K562 (cell line): ENCODE measurements around the gene CMTM1. TPM values are rescaled to one million over a fixed set of nuclear protein-coding genes. Genes with fewer than 3 reads are reported as not detected.

Source experiments
- ATAC-seq: fragments of 200-7000 bp; cut with Tn5 transposase; 3 replicates; pipeline ENCODE4 v1.9.1; 2020; ENCODE audit warnings: moderate library complexity
- BruUV-seq: library from RNA; stranded (reverse); fragments of 400-500 nt; replicated peaks from 2 replicates; lab custom pipeline; 2021; lab: Mats Ljungman, UMichigan
- CTCF ChIA-PET: fragments of 300-600 bp; formaldehyde crosslinking; extraction: SDS; loops from one replicate; lab custom pipeline; 2021; ENCODE audit warnings: low intra/inter-chr PET ratio; lab: Yijun Ruan, JAX
- POLR2A ChIA-PET: fragments of 300-600, 350-650 bp; sonication (Branson Sonifier 250); formaldehyde crosslinking; extraction: SDS; loops from one replicate; lab custom pipeline; 2021; ENCODE audit warnings: antibody characterized with exemption, inconsistent platforms; lab: Yijun Ruan, JAX
- DNase-seq, 4 experiments: peaks; one replicate each; pipeline versions ENCODE4 v3.0.0 to v3.0.0-alpha.2; 2011 to 2018; ENCODE audit warnings: low spot score in 3 of 4, mixed read lengths in 3 of 4; ENCODE audit errors: extremely low read depth in 1 of 4
- FAIRE-seq: peaks from 2 replicates; lab custom pipeline; 2011; peaks lifted over from hg19 to GRCh38; lab: Jason Lieb, UNC
- H2AFZ ChIP-seq: 2 replicates; pipeline ENCODE4 v1.6.0; 2011; ENCODE audit warnings: low read depth, low read length, control low read depth, inconsistent platforms
- H3K27ac ChIP-seq: fragments of 200-600 bp; 3 replicates; pipeline ENCODE4 v1.8.0; 2011; ENCODE audit warnings: low read depth, mild to moderate bottlenecking, control low read depth, inconsistent platforms, low read length, moderate library complexity, mixed read lengths; ENCODE audit errors: extremely low read depth
- H3K27me3 ChIP-seq, 2 experiments: fragments of 300-600 bp in 1 of 2; 2 replicates in 1 of 2; 3 replicates in 1 of 2; pipeline versions ENCODE4 v1.6.0 to v1.8.0; 2011; ENCODE audit warnings: inconsistent platforms in 2 of 2, low read length in 2 of 2, mild to moderate bottlenecking in 1 of 2, mixed read lengths in 1 of 2, moderate library complexity in 1 of 2; ENCODE audit not compliant: control insufficient read depth in 2 of 2, insufficient read depth in 2 of 2
- H3K36me3 ChIP-seq: fragments of 300-600 bp; 3 replicates; pipeline ENCODE4 v1.8.0; 2011; ENCODE audit warnings: mild to moderate bottlenecking, low read length, inconsistent platforms; ENCODE audit not compliant: control insufficient read depth, insufficient read depth
- H3K4me1 ChIP-seq, 2 experiments: fragments of 200-600 bp in 1 of 2; replicated peaks in 1 of 2; 2 replicates in 1 of 2; 3 replicates in 1 of 2; pipeline versions ENCODE4 v1.5.1 to v1.8.0; 2011; ENCODE audit warnings: inconsistent platforms in 2 of 2, low read length in 2 of 2, mild to moderate bottlenecking in 1 of 2, mixed read lengths in 1 of 2, moderate library complexity in 1 of 2; ENCODE audit not compliant: control insufficient read depth in 2 of 2, insufficient read depth in 2 of 2
- H3K4me2 ChIP-seq: 2 replicates; pipeline ENCODE4 v1.6.1; 2011; ENCODE audit warnings: low read length, control low read depth, inconsistent platforms, mixed read lengths; ENCODE audit not compliant: insufficient read depth
- H3K4me3 ChIP-seq: fragments of 200-600 bp; sonication (generic), shearing (Covaris generic); 2 replicates; pipeline ENCODE4 v1.5.1; 2016; ENCODE audit warnings: control low read depth, inconsistent platforms
- H3K79me2 ChIP-seq: fragments of 200-600 bp; 3 replicates; pipeline ENCODE4 v1.8.0; 2011; ENCODE audit warnings: low read length, inconsistent platforms; ENCODE audit not compliant: control insufficient read depth, insufficient read depth
- H3K9ac ChIP-seq, 2 experiments: 2 replicates each; pipeline versions ENCODE4 v1.6.0 to v1.6.1; 2011; ENCODE audit warnings: low read depth in 2 of 2, low read length in 2 of 2, control low read depth in 1 of 2, inconsistent platforms in 1 of 2, mild to moderate bottlenecking in 1 of 2, mixed read lengths in 1 of 2; ENCODE audit not compliant: insufficient read depth in 1 of 2
- H3K9me1 ChIP-seq: one replicate; pipeline ENCODE4 v1.6.0; 2011; ENCODE audit warnings: inconsistent platforms, mild to moderate bottlenecking, low read length, moderate library complexity; ENCODE audit not compliant: control insufficient read depth, insufficient read depth
- H3K9me3 ChIP-seq: replicated peaks from 2 replicates; pipeline ENCODE4 v1.5.1; 2011; ENCODE audit warnings: low read depth, low read length, inconsistent platforms; ENCODE audit not compliant: control insufficient read depth, insufficient read depth
- H4K20me1 ChIP-seq: replicated peaks from 2 replicates; pipeline ENCODE4 v1.6.1; 2011; ENCODE audit warnings: low read length, inconsistent platforms, mixed read lengths; ENCODE audit not compliant: control insufficient read depth, insufficient read depth
- BCOR ChIP-seq: fragments of 450-650 bp; IDR thresholded peaks from 2 replicates; pipeline ENCODE4 v1.6.1; 2016
- DACH1 ChIP-seq: fragments of 450-650 bp; IDR thresholded peaks from 2 replicates; pipeline ENCODE4 v1.6.1; 2018; ENCODE audit not compliant: partially characterized antibody
- HDAC3 ChIP-seq: fragments of 450-650 bp; IDR thresholded peaks from 2 replicates; pipeline ENCODE4 v1.6.1; 2018; ENCODE audit warnings: borderline replicate concordance, mild to moderate bottlenecking, moderate library complexity; ENCODE audit not compliant: partially characterized antibody
- IRF9 ChIP-seq: fragments of 450-650 bp; IDR thresholded peaks from 2 replicates; pipeline ENCODE4 v1.6.1; 2016; ENCODE audit warnings: missing biosample characterization, missing genetic modification characterization
- KAT2B ChIP-seq: IDR thresholded peaks from one replicate; pipeline ENCODE4 v1.6.1; 2012; ENCODE audit warnings: low read depth, mild to moderate bottlenecking, control low read depth, inconsistent platforms, low read length, moderate library complexity
- KLF13 ChIP-seq: fragments of 450-650 bp; IDR thresholded peaks from 2 replicates; pipeline ENCODE4 v1.6.1; 2016; ENCODE audit warnings: missing genetic modification characterization, low read depth, mild to moderate bottlenecking, missing compliant biosample characterization, moderate library complexity, borderline replicate concordance
- MAX ChIP-seq: sonication (generic); formaldehyde crosslinking; IDR thresholded peaks from 2 replicates; pipeline ENCODE4 v1.9.0; 2022; ENCODE audit warnings: mild to moderate bottlenecking, missing genetic modification reagents
- MLLT1 ChIP-seq, 2 experiments: fragments of 450-650 bp; IDR thresholded peaks; 2 replicates each; pipeline ENCODE4 v1.6.1; 2016
- NR2F6 ChIP-seq: fragments of 450-650 bp; formaldehyde crosslinking; IDR thresholded peaks from 2 replicates; pipeline ENCODE4 v1.4.0; 2020; ENCODE audit warnings: mild to moderate bottlenecking
- NR4A1 ChIP-seq, 2 experiments: fragments of 250-450 bp in 1 of 2; fragments of 450-650 bp in 1 of 2; sonication (Bioruptor Pico) in 1 of 2; IDR thresholded peaks; 2 replicates each; pipeline versions ENCODE4 v1.4.0 to v1.6.1; 2016 to 2020; ENCODE audit warnings: mild to moderate bottlenecking in 2 of 2, missing compliant biosample characterization in 1 of 2, missing genetic modification characterization in 1 of 2, moderate library complexity in 1 of 2
- PHTF2 ChIP-seq: fragments of 250-450 bp; sonication (Bioruptor Pico); IDR thresholded peaks from 2 replicates; pipeline ENCODE4 v1.5.0; 2021; ENCODE audit warnings: mild to moderate bottlenecking
- POLR2B ChIP-seq: fragments of 450-650 bp; IDR thresholded peaks from 2 replicates; pipeline ENCODE4 v1.6.1; 2018; ENCODE audit warnings: low read depth; ENCODE audit not compliant: partially characterized antibody
- SMARCE1 ChIP-seq: fragments of 450-650 bp; IDR thresholded peaks from 2 replicates; pipeline ENCODE4 v1.7.1; 2016; ENCODE audit warnings: mild to moderate bottlenecking
- ZBTB33 ChIP-seq: sonication (generic); formaldehyde crosslinking; IDR thresholded peaks from 2 replicates; pipeline ENCODE4 v1.8.1; 2023; ENCODE audit warnings: mild to moderate bottlenecking, missing genetic modification reagents
- ZNF165 ChIP-seq: fragments of 250-450 bp; sonication (Bioruptor Pico); IDR thresholded peaks from 2 replicates; pipeline ENCODE4 v1.4.0; 2020; ENCODE audit warnings: borderline replicate concordance
- ZNF239 ChIP-seq: fragments of 250-450 bp; sonication (Bioruptor Pico); IDR thresholded peaks from 2 replicates; pipeline ENCODE4 v1.4.0; 2020; ENCODE audit warnings: mild to moderate bottlenecking
- WGBS: fragments of 100-300 bp; shearing (Covaris generic); methylation state at CpG from one replicate; pipeline ENCODE4 v1.1.6; 2016; ENCODE audit warnings: low coverage, mixed read lengths; ENCODE audit not compliant: insufficient coverage; ENCODE audit errors: missing lambda C conversion rate; 5-methylcytosine and 5-hydroxymethylcytosine counted together
- in situ Hi-C: fragments of 300-500 bp; cut with MboI; formaldehyde crosslinking; loops from 4 replicates; pipeline ENCODE4 v1.15.0; 2018; ENCODE audit warnings: inconsistent platforms, mixed read lengths
- intact Hi-C: fragments of 100-400 bp; cut with micrococcal nuclease; formaldehyde crosslinking; loops from 2 replicates; pipeline ENCODE4 v1.14.2; 2022
- polyA plus RNA-seq, 8 experiments: library from polyadenylated mRNA; depleted of rRNA in 4 of 8; stranded (reverse) in 5 of 8; unstranded in 3 of 8; fragments of >200 nt; fragmentation: Nextera tagmentation in 2 of 8; fragmentation: Illumina TruSeq in 1 of 8; extraction: Ambion mirVana in 2 of 8; extraction: Trizol in 1 of 8; gene quantifications; 2 replicates each; pipeline versions ENCODE4 v1.2.1 to v1.2.3, GENCODE V29; 2011 to 2014; ENCODE audit warnings: inconsistent platforms in 1 of 8, missing spikeins in 1 of 8
- total RNA-seq, 7 experiments: library from RNA; depleted of rRNA in 6 of 7; stranded (reverse); fragments of >200 nt in 6 of 7; fragmentation: Illumina TruSeq in 2 of 7; extraction: Trizol in 2 of 7; gene quantifications; 2 replicates each; pipeline versions ENCODE4 v1.2.1 to v1.2.3, GENCODE V29; 2011 to 2021; ENCODE audit warnings: low replicate concordance in 1 of 7

Gene CMTM1
- total and polyA plus RNA-seq, 9 of the 15 experiments (the other 6 are each of a cell fraction or from before 2014, with no cell fraction given) = 0.25 to 2.6 (median 1.1) TPM; not detected in 2

GRCh38 chr16:66603537-66604375 lies 37.5 kb downstream of the CMTM1 start:
- POLR2A ChIA-PET = interaction anchor here (0.6 to 1.0 kb wide), 3 partner anchors 39 to 1193 kb away, joined by 3 to 4 read pairs (median 3); no protein-coding TSS in a partner anchor
- no peaks in the 10 kb centered on the region for H3K9me1 ChIP-seq
- BruUV-seq = no TSS peak
- in situ Hi-C loops (no loop called here), intact Hi-C loops (no loop called here)
- peak overlapping the region; percentile 62 to 83 for H3K9ac ChIP-seq
- peak overlapping the region; percentile 77 for H3K27ac ChIP-seq
- peak overlapping the region; percentile 73 for H3K4me2 ChIP-seq
- peaks cover 17% of the 10 kb centered on the region for H3K79me2 ChIP-seq
- DNase-seq (peak; percentile 74 to 78 (median 78)), FAIRE-seq (peak; percentile 83), ATAC-seq (peak; percentile 44)
- CTCF ChIA-PET = interaction anchor here (0.6 kb wide), 1 partner anchor 271 kb away, joined by 3 read pairs; no protein-coding TSS in a partner anchor
- H3K27me3 ChIP-seq = no peaks in the 10 kb centered on the region
- H2AFZ ChIP-seq = peak overlapping the region; percentile 87
- peak overlapping the region; percentile 91 for H3K4me3 ChIP-seq
- WGBS = 22% methylated on average over 28 of the region's 32 CpGs
- peaks cover 14% of the 10 kb centered on the region; the same call in 1 of the 3 replicates for H3K36me3 ChIP-seq
- peaks cover 22 to 54% of the 10 kb centered on the region in 2 experiments for H3K4me1 ChIP-seq
- no peaks in the 10 kb centered on the region; the same call in 1 of the 2 replicates for H3K9me3 ChIP-seq
- H4K20me1 ChIP-seq = peaks cover 4% of the 10 kb centered on the region; the same call in 1 of the 2 replicates
- TF ChIP-seq ZNF239 (peak; percentile 61), MAX (CRISPR knock-in tag) (peak; percentile 71), KAT2B (no peak), SMARCE1 (peak; percentile 63; the same call in 1 of the 2 replicates), ZBTB33 (CRISPR knock-in tag) (0 out of 2 replicates have a peak, but pooled peaks have one; percentile 8), NR2F6 (CRISPR knock-in tag) (no peak), KLF13 (0 out of 2 replicates have a peak, but pooled peaks have one; percentile 22), IRF9 (peak; percentile 78), POLR2B (peak; percentile 27), MLLT1 (IDR thresholded peaks at IDR 0.05) (peak in 1 of 2 experiments; percentile 68; a peak in 1 of 4 replicates), DACH1 (no peak), PHTF2 (CRISPR knock-in tag) (0 out of 2 replicates have a peak, but pooled peaks have one; percentile 46), NR4A1 (CRISPR knock-in tag; IDR thresholded peaks at IDR 0.05) (no peak), NR4A1 (tag; IDR thresholded peaks at IDR 0.05) (peak; percentile 95), BCOR (peak; percentile 61; the same call in 1 of the 2 replicates), HDAC3 (no peak), ZNF165 (CRISPR knock-in tag) (0 out of 2 replicates have a peak, but pooled peaks have one; percentile 72)
